HepG2 (cell line): ENCODE results near the gene SPINDOC. TPM values are rescaled to one million over a fixed set of nuclear protein-coding genes. Genes with fewer than 3 reads are reported as not detected.

ENCODE experiments used
- ARID2 ChIP-seq: sonication (generic); formaldehyde crosslinking; IDR thresholded peaks from 2 replicates; pipeline ENCODE4 v1.8.1; 2022; ENCODE audit warnings: mild to moderate bottlenecking, missing genetic modification reagents, borderline replicate concordance
- FOSL2 ChIP-seq: sonication (generic); formaldehyde crosslinking; IDR thresholded peaks from 2 replicates; pipeline ENCODE4 v1.4.0; 2020; ENCODE audit warnings: missing genetic modification reagents
- GMEB1 ChIP-seq: sonication (generic); formaldehyde crosslinking; IDR thresholded peaks from 2 replicates; pipeline ENCODE4 v1.5.1; 2020; ENCODE audit warnings: missing genetic modification reagents, mild to moderate bottlenecking, borderline replicate concordance
- KLF12 ChIP-seq: sonication (generic); formaldehyde crosslinking; IDR thresholded peaks from 2 replicates; pipeline ENCODE4 v1.4.0; 2020; ENCODE audit warnings: missing genetic modification reagents, borderline replicate concordance
- NR3C1 ChIP-seq: sonication (generic); formaldehyde crosslinking; IDR thresholded peaks from 2 replicates; pipeline ENCODE4 v1.4.0; 2020; ENCODE audit warnings: missing genetic modification reagents
- NRL ChIP-seq: sonication (generic); formaldehyde crosslinking; IDR thresholded peaks from 2 replicates; pipeline ENCODE4 v1.5.0; 2020; ENCODE audit warnings: missing genetic modification reagents, mild to moderate bottlenecking, moderate library complexity, borderline replicate concordance
- PAWR ChIP-seq: sonication (generic); formaldehyde crosslinking; IDR thresholded peaks from 2 replicates; pipeline ENCODE4 v1.4.0; 2020; ENCODE audit warnings: missing genetic modification reagents, mild to moderate bottlenecking, borderline replicate concordance
- PHF20 ChIP-seq: sonication (generic); formaldehyde crosslinking; IDR thresholded peaks from 2 replicates; pipeline ENCODE4 v1.5.0; 2020; ENCODE audit warnings: mild to moderate bottlenecking, missing genetic modification reagents
- RXRB ChIP-seq: IDR thresholded peaks from 2 replicates; pipeline ENCODE4 v1.6.1; 2016; ENCODE audit warnings: borderline replicate concordance, missing genetic modification reagents, missing compliant biosample characterization
- TOPORS ChIP-seq: sonication (generic); formaldehyde crosslinking; IDR thresholded peaks from 2 replicates; pipeline ENCODE4 v1.8.0; 2023; ENCODE audit warnings: mild to moderate bottlenecking, missing genetic modification reagents
- ZC3H13 ChIP-seq: sonication (generic); formaldehyde crosslinking; IDR thresholded peaks from 2 replicates; pipeline ENCODE4 v1.8.1; 2023; ENCODE audit warnings: mild to moderate bottlenecking, missing genetic modification reagents, moderate library complexity
- ZNF552 ChIP-seq: sonication (generic); formaldehyde crosslinking; IDR thresholded peaks from 2 replicates; pipeline ENCODE4 v1.9.0; 2022; ENCODE audit warnings: missing genetic modification reagents, mild to moderate bottlenecking, borderline replicate concordance
- ZNF616 ChIP-seq: sonication (generic); formaldehyde crosslinking; IDR thresholded peaks from 2 replicates; pipeline ENCODE4 v1.5.0; 2020; ENCODE audit warnings: low read depth, mild to moderate bottlenecking, missing genetic modification reagents
- ZNF678 ChIP-seq: sonication (generic); formaldehyde crosslinking; IDR thresholded peaks from 2 replicates; pipeline ENCODE4 v1.4.0; 2020; ENCODE audit warnings: mild to moderate bottlenecking, missing genetic modification reagents
- ZNF781 ChIP-seq: sonication (generic); formaldehyde crosslinking; IDR thresholded peaks from 2 replicates; pipeline ENCODE4 v1.5.1; 2020; ENCODE audit warnings: borderline replicate concordance, mild to moderate bottlenecking, missing genetic modification reagents; ENCODE audit errors: not compliant biosample characterization
- ZNF83 ChIP-seq: sonication (generic); formaldehyde crosslinking; IDR thresholded peaks from 2 replicates; pipeline ENCODE4 v1.4.0; 2020; ENCODE audit warnings: missing genetic modification reagents, mild to moderate bottlenecking, borderline replicate concordance
- ZNF841 ChIP-seq: sonication (generic); formaldehyde crosslinking; IDR thresholded peaks from 2 replicates; pipeline ENCODE4 v1.8.1; 2023; ENCODE audit warnings: missing genetic modification reagents, borderline replicate concordance
- ZSCAN12 ChIP-seq: sonication (generic); formaldehyde crosslinking; IDR thresholded peaks from 2 replicates; pipeline ENCODE4 v1.9.0; 2021; ENCODE audit warnings: mild to moderate bottlenecking, missing genetic modification reagents
- polyA plus RNA-seq, 8 experiments: library from polyadenylated mRNA; depleted of rRNA in 3 of 8; stranded (reverse) in 7 of 8; unstranded in 1 of 8; fragments of >200 nt; fragmentation: Illumina TruSeq in 4 of 8; extraction: Trizol in 4 of 8; gene quantifications; 2 replicates each; pipeline versions ENCODE4 v1.2.1 to v1.2.3, GENCODE V29; 2011 to 2016; ENCODE audit warnings: low read depth in 4 of 8, missing spikeins in 1 of 8, mixed read lengths in 1 of 8; ENCODE audit not compliant: insufficient read depth in 1 of 8
- total RNA-seq, 5 experiments: library from RNA; depleted of rRNA; stranded (reverse); fragments of >200 nt; fragmentation: Illumina TruSeq; extraction: Trizol; gene quantifications; 2 replicates each; pipeline ENCODE4 v1.2.3, GENCODE V29; 2016; ENCODE audit warnings: low read depth in 1 of 5
- TF ChIP-seq, protein P1 (sequence below): sonication (generic); formaldehyde crosslinking; IDR thresholded peaks from 2 replicates; pipeline ENCODE4 v1.5.1; 2020; ENCODE audit warnings: mild to moderate bottlenecking, missing genetic modification reagents, moderate library complexity
- TF ChIP-seq, protein P2 (sequence below): sonication (generic); formaldehyde crosslinking; conservative IDR thresholded peaks from 2 replicates; pipeline ENCODE4 v1.4.0; 2020; ENCODE audit warnings: missing genetic modification reagents
- TF ChIP-seq, protein P3 (sequence below): sonication (generic); formaldehyde crosslinking; IDR thresholded peaks from 2 replicates; pipeline ENCODE4 v1.4.0; 2020; ENCODE audit warnings: low read depth, mild to moderate bottlenecking, missing genetic modification reagents

SPINDOC gene
- total and polyA plus RNA-seq, 2 of the 13 experiments (the other 11 are each of a cell fraction or from before 2014, with no cell fraction given): 21.4 to 29.9 TPM

- TF ChIP-seq GMEB1 (CRISPR knock-in tag) (no peak), ZC3H13 (CRISPR knock-in tag) (no peak), ZSCAN12 (CRISPR knock-in tag) (no peak), TOPORS (CRISPR knock-in tag) (no peak), ZNF552 (CRISPR knock-in tag) (no peak), PAWR (CRISPR knock-in tag) (no peak), RXRB (CRISPR knock-in tag) (0 out of 2 replicates have a peak, but pooled peaks have one; percentile 11), NR3C1 (CRISPR knock-in tag) (no peak), ZNF616 (no peak), PHF20 (0 out of 2 replicates have a peak, but pooled peaks have one; percentile 10), NRL (CRISPR knock-in tag) (0 out of 2 replicates have a peak, but pooled peaks have one; percentile 25), ARID2 (no peak), ZNF781 (CRISPR knock-in tag) (no peak), FOSL2 (CRISPR knock-in tag) (no peak), KLF12 (peak; percentile 53; the same call in 1 of the 2 replicates), ZNF678 (CRISPR knock-in tag) (no peak), ZNF841 (CRISPR knock-in tag) (no peak), ZNF83 (0 out of 2 replicates have a peak, but pooled peaks have one; percentile 59)
- TF ChIP-seq, protein P1, sequence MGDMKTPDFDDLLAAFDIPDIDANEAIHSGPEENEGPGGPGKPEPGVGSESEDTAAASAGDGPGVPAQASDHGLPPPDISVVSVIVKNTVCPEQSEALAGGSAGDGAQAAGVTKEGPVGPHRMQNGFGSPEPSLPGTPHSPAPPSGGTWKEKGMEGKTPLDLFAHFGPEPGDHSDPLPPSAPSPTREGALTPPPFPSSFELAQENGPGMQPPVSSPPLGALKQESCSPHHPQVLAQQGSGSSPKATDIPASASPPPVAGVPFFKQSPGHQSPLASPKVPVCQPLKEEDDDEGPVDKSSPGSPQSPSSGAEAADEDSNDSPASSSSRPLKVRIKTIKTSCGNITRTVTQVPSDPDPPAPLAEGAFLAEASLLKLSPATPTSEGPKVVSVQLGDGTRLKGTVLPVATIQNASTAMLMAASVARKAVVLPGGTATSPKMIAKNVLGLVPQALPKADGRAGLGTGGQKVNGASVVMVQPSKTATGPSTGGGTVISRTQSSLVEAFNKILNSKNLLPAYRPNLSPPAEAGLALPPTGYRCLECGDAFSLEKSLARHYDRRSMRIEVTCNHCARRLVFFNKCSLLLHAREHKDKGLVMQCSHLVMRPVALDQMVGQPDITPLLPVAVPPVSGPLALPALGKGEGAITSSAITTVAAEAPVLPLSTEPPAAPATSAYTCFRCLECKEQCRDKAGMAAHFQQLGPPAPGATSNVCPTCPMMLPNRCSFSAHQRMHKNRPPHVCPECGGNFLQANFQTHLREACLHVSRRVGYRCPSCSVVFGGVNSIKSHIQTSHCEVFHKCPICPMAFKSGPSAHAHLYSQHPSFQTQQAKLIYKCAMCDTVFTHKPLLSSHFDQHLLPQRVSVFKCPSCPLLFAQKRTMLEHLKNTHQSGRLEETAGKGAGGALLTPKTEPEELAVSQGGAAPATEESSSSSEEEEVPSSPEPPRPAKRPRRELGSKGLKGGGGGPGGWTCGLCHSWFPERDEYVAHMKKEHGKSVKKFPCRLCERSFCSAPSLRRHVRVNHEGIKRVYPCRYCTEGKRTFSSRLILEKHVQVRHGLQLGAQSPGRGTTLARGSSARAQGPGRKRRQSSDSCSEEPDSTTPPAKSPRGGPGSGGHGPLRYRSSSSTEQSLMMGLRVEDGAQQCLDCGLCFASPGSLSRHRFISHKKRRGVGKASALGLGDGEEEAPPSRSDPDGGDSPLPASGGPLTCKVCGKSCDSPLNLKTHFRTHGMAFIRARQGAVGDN: no peak
- TF ChIP-seq, protein P2, sequence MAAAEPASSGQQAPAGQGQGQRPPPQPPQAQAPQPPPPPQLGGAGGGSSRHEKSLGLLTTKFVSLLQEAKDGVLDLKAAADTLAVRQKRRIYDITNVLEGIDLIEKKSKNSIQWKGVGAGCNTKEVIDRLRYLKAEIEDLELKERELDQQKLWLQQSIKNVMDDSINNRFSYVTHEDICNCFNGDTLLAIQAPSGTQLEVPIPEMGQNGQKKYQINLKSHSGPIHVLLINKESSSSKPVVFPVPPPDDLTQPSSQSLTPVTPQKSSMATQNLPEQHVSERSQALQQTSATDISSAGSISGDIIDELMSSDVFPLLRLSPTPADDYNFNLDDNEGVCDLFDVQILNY: peak; percentile 69; the same call in 1 of the 2 replicates
- TF ChIP-seq, protein P3, sequence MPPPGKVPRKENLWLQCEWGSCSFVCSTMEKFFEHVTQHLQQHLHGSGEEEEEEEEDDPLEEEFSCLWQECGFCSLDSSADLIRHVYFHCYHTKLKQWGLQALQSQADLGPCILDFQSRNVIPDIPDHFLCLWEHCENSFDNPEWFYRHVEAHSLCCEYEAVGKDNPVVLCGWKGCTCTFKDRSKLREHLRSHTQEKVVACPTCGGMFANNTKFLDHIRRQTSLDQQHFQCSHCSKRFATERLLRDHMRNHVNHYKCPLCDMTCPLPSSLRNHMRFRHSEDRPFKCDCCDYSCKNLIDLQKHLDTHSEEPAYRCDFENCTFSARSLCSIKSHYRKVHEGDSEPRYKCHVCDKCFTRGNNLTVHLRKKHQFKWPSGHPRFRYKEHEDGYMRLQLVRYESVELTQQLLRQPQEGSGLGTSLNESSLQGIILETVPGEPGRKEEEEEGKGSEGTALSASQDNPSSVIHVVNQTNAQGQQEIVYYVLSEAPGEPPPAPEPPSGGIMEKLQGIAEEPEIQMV (CRISPR knock-in tag): 0 out of 2 replicates have a peak, but pooled peaks have one; percentile 62
Observed at GRCh38 chr11:63813035-63813562, at the start of gene SPINDOC (continued).
